Measurements from ENCODE around the gene ADTRP. TPM values are rescaled to one million over a fixed set of nuclear protein-coding genes. Genes with fewer than 3 reads are reported as not detected.

Gene ADTRP
- polyA plus RNA-seq, 1 donor (not counting 4 experiments of a cell fraction or from before 2014, with no cell fraction given), result 16.7 TPM

- H3K9me3 ChIP-seq (ENCODE audit: control insufficient read depth, low read depth, low read length), result no peaks in the 10 kb centered on the region
- no peak overlapping the region for H2AFZ ChIP-seq (ENCODE audit: control insufficient read depth, low read length)
- no peak overlapping the region for H3K9ac ChIP-seq (ENCODE audit: control insufficient read depth, extremely low read depth, insufficient read depth, low read length)
- no peak overlapping the region for H3K27ac ChIP-seq (ENCODE audit: control insufficient read depth, insufficient read depth, low read length)
- dilution Hi-C loops (cut with MboI; ENCODE audit: extremely low pct_ligation_motif_present, low sequenced_read_pairs), result no loop called here
- H3K79me2 ChIP-seq (ENCODE audit: control insufficient read depth, insufficient read depth, low read length), result no peaks in the 10 kb centered on the region
- H3K9me1 ChIP-seq (ENCODE audit: control insufficient read depth, extremely low read depth, insufficient read depth, low read length), result no peaks in the 10 kb centered on the region
- H3K27me3 ChIP-seq (ENCODE audit: control insufficient read depth, extremely low read depth, insufficient read depth, low read length), result no peaks in the 10 kb centered on the region
- H3K36me3 ChIP-seq (ENCODE audit: control insufficient read depth in 2 of 2, extremely low read depth in 1 of 2, insufficient read depth in 2 of 2, low read length in 2 of 2), result peaks cover 0 to 1% of the 10 kb centered on the region in 2 experiments
- H3K4me2 ChIP-seq (ENCODE audit: control insufficient read depth, extremely low read depth, insufficient read depth, low read depth, low read length), result no peak overlapping the region
- peaks cover 10% of the 10 kb centered on the region for H3K4me1 ChIP-seq (ENCODE audit: control insufficient read depth, extremely low read depth, insufficient read depth, low read length)
- no peak overlapping the region for H3K4me3 ChIP-seq (ENCODE audit: control insufficient read depth in 2 of 3, extremely low read depth in 1 of 3, insufficient read depth in 2 of 3, low read depth in 1 of 3, low read length in 3 of 3)
- DNase-seq (ENCODE audit: low read depth, low spot score), result no peak
- H4K20me1 ChIP-seq (ENCODE audit: control insufficient read depth, extremely low read depth, insufficient read depth, low read length), result no peaks in the 10 kb centered on the region
- no peak for FAIRE-seq
- no peak for TF ChIP-seq EZH2 (IDR thresholded peaks at IDR 0.05; ENCODE audit: low read length)
- no peak for TF ChIP-seq CTCF (optimal IDR thresholded peaks at IDR 0.05 in 1 of 3, IDR thresholded peaks at IDR 0.05 in 1 of 3, conservative IDR thresholded peaks at IDR 0.05 in 1 of 3; ENCODE audit: extremely low read depth in 1 of 3, insufficient read depth in 2 of 3, low read length in 3 of 3)
These were observed 12.9 kb upstream of the ADTRP start for GRCh38 chr6:11791354-11792107.

GRCh38 chr6:11789744-11790143 is 11.1 kb upstream of the ADTRP start:
- TF ChIP-seq EZH2 (IDR thresholded peaks at IDR 0.05; ENCODE audit: low read length), result no peak
- TF ChIP-seq CTCF (optimal IDR thresholded peaks at IDR 0.05 in 1 of 3, IDR thresholded peaks at IDR 0.05 in 1 of 3, conservative IDR thresholded peaks at IDR 0.05 in 1 of 3; ENCODE audit: extremely low read depth in 1 of 3, insufficient read depth in 2 of 3, low read length in 3 of 3), result no peak
- Histone ChIP-seq H2AFZ (ENCODE audit: control insufficient read depth, low read length) (no peak overlapping the region), H3K9ac (ENCODE audit: control insufficient read depth, extremely low read depth, insufficient read depth, low read length) (no peak overlapping the region), H3K27me3 (ENCODE audit: control insufficient read depth, extremely low read depth, insufficient read depth, low read length) (no peaks in the 10 kb centered on the region), H3K79me2 (ENCODE audit: control insufficient read depth, insufficient read depth, low read length) (no peaks in the 10 kb centered on the region), H3K4me1 (ENCODE audit: control insufficient read depth, extremely low read depth, insufficient read depth, low read length) (peaks cover 12% of the 10 kb centered on the region), H3K9me3 (ENCODE audit: control insufficient read depth, low read depth, low read length) (no peaks in the 10 kb centered on the region), H3K36me3 (ENCODE audit: control insufficient read depth in 2 of 2, extremely low read depth in 1 of 2, insufficient read depth in 2 of 2, low read length in 2 of 2) (peaks cover 0 to 1% of the 10 kb centered on the region in 2 experiments), H4K20me1 (ENCODE audit: control insufficient read depth, extremely low read depth, insufficient read depth, low read length) (no peaks in the 10 kb centered on the region), H3K4me2 (ENCODE audit: control insufficient read depth, extremely low read depth, insufficient read depth, low read depth, low read length) (no peak overlapping the region), H3K4me3 (ENCODE audit: control insufficient read depth in 2 of 3, extremely low read depth in 1 of 3, insufficient read depth in 2 of 3, low read depth in 1 of 3, low read length in 3 of 3) (no peak overlapping the region), H3K27ac (ENCODE audit: control insufficient read depth, insufficient read depth, low read length) (no peak overlapping the region), H3K9me1 (ENCODE audit: control insufficient read depth, extremely low read depth, insufficient read depth, low read length) (no peaks in the 10 kb centered on the region)
- DNase-seq (ENCODE audit: low read depth, low spot score) (no peak), FAIRE-seq (no peak)
- dilution Hi-C loops (cut with MboI; ENCODE audit: extremely low pct_ligation_motif_present, low sequenced_read_pairs), result no loop called here
